GM06990 (cell line): Measurements from ENCODE around the gene FAM110A.

Source experiments
- DNase-seq: peaks from one replicate; pipeline ENCODE4 v3.0.0-alpha.2; 2011; ENCODE audit not compliant: insufficient read length; ENCODE audit errors: extremely low read depth
- H3K27me3 ChIP-seq: replicated peaks from 2 replicates; pipeline ENCODE4 v1.6.0; 2011; ENCODE audit warnings: low read length; ENCODE audit not compliant: control insufficient read depth, insufficient read depth
- H3K36me3 ChIP-seq: 2 replicates; pipeline ENCODE4 v1.5.1; 2011; ENCODE audit warnings: low read length; ENCODE audit not compliant: control insufficient read depth, insufficient read depth
- H3K4me3 ChIP-seq: replicated peaks from 2 replicates; pipeline ENCODE4 v1.5.1; 2011; ENCODE audit warnings: low read depth, mild to moderate bottlenecking, control low read depth, low read length
- CTCF ChIP-seq: IDR thresholded peaks from 2 replicates; pipeline ENCODE4 v1.5.1; 2011; ENCODE audit warnings: low read length, control low read depth, mild to moderate bottlenecking, inconsistent platforms; ENCODE audit not compliant: insufficient read depth, poor library complexity, severe bottlenecking

Gene FAM110A

GRCh38 chr20:831956-832355 is 1.6 kb upstream of the FAM110A start:
- TF ChIP-seq CTCF, result no peak
- no peaks in the 10 kb centered on the region for H3K36me3 ChIP-seq
- no peak overlapping the region for H3K4me3 ChIP-seq
- DNase-seq, result no peak
- H3K27me3 ChIP-seq, result no peaks in the 10 kb centered on the region

- no peak for DNase-seq
- TF ChIP-seq CTCF, result no peak
- H3K27me3 ChIP-seq, result no peaks in the 10 kb centered on the region
- peak overlapping the region; percentile 57 for H3K4me3 ChIP-seq
- H3K36me3 ChIP-seq, result no peaks in the 10 kb centered on the region
Observed at GRCh38 chr20:833121-833449, 430 bp upstream of the FAM110A start.

- Histone ChIP-seq H3K36me3 (no peaks in the 10 kb centered on the region), H3K4me3 (peak overlapping the region; percentile 84), H3K27me3 (no peaks in the 10 kb centered on the region)
- no peak for TF ChIP-seq CTCF
- no peak for DNase-seq
Observed at GRCh38 chr20:834151-834746, 734 bp downstream of the FAM110A start.

- H3K36me3 ChIP-seq, result no peaks in the 10 kb centered on the region
- H3K27me3 ChIP-seq, result no peaks in the 10 kb centered on the region
- no peak for TF ChIP-seq CTCF
- H3K4me3 ChIP-seq, result no peak overlapping the region
- no peak for DNase-seq
Observed at GRCh38 chr20:835608-836045, 2.1 kb downstream of the FAM110A start.

GRCh38 chr20:836190-836589 is 2.7 kb downstream of the FAM110A start:
- no peaks in the 10 kb centered on the region for H3K27me3 ChIP-seq
- no peak overlapping the region for H3K4me3 ChIP-seq
- no peak for DNase-seq
- H3K36me3 ChIP-seq, result no peaks in the 10 kb centered on the region
- no peak for TF ChIP-seq CTCF

- DNase-seq, result no peak
- no peak overlapping the region for H3K4me3 ChIP-seq
- H3K36me3 ChIP-seq, result no peaks in the 10 kb centered on the region
- TF ChIP-seq CTCF, result no peak
- no peaks in the 10 kb centered on the region for H3K27me3 ChIP-seq
Observed at GRCh38 chr20:839015-839414, 5.5 kb downstream of the FAM110A start.
